PC-9 (cell line): Measurements from ENCODE around the gene KRT8.

ENCODE experiments used
- EZH2 ChIP-seq: fragments of 200-600 bp; sonication (generic); IDR thresholded peaks from 2 replicates; pipeline ENCODE4 v1.8.0; 2017; ENCODE audit warnings: antibody characterized with exemption, low read depth
- TF ChIP-seq, protein P1 (sequence below): fragments of 200-600 bp; sonication (generic); conservative IDR thresholded peaks from 2 replicates; pipeline ENCODE4 v1.6.1; 2017; ENCODE audit warnings: mixed run types, antibody characterized with exemption, mild to moderate bottlenecking, moderate library complexity

DNA sequence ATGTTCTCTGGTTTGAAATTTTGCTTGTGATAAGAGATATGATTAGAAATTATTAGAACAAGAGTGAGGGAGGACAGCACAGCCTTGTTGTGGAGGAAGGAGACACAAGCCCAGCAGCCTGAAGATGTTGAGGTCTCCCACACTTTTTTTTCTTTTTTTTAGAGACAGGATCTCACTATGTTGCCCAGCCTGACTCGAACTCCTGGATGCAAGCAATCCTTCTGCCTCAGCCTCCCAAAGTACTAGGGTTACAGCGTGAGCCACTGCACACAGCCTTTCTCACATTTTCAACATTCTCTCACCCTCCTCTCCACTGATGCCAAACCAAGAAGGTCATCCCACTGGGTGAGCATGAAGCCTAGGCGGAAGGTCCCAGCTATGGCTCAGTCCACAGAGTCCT lies 4.9 kb upstream of the KRT8 start:
- TF ChIP-seq, protein P1, sequence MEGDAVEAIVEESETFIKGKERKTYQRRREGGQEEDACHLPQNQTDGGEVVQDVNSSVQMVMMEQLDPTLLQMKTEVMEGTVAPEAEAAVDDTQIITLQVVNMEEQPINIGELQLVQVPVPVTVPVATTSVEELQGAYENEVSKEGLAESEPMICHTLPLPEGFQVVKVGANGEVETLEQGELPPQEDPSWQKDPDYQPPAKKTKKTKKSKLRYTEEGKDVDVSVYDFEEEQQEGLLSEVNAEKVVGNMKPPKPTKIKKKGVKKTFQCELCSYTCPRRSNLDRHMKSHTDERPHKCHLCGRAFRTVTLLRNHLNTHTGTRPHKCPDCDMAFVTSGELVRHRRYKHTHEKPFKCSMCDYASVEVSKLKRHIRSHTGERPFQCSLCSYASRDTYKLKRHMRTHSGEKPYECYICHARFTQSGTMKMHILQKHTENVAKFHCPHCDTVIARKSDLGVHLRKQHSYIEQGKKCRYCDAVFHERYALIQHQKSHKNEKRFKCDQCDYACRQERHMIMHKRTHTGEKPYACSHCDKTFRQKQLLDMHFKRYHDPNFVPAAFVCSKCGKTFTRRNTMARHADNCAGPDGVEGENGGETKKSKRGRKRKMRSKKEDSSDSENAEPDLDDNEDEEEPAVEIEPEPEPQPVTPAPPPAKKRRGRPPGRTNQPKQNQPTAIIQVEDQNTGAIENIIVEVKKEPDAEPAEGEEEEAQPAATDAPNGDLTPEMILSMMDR: no peak
- no peak for TF ChIP-seq EZH2
